Subcutaneous adipose tissue (tissue), 4 donors: ENCODE measurements around the gene CLDN1. TPM values are rescaled to one million over a fixed set of nuclear protein-coding genes. Genes with fewer than 3 reads are reported as not detected.

Experiments
- total RNA-seq, 4 donors: library from RNA; depleted of rRNA; stranded (reverse); fragments of >200 nt; gene quantifications; one replicate each; pipeline ENCODE4 v1.1.0, GENCODE V29; 2016
- TF ChIP-seq, protein P1 (sequence below): fragments of 450-650 bp; IDR thresholded peaks from one replicate; pipeline ENCODE4 v1.5.1; 2016; ENCODE audit warnings: low read depth, mild to moderate bottlenecking, control low read depth, antibody characterized with exemption, moderate library complexity

CLDN1 gene
- total RNA-seq, 4 donors from 2014 or later, result 0.34 to 6.2 (median 1.3) TPM; not detected in 1

DNA sequence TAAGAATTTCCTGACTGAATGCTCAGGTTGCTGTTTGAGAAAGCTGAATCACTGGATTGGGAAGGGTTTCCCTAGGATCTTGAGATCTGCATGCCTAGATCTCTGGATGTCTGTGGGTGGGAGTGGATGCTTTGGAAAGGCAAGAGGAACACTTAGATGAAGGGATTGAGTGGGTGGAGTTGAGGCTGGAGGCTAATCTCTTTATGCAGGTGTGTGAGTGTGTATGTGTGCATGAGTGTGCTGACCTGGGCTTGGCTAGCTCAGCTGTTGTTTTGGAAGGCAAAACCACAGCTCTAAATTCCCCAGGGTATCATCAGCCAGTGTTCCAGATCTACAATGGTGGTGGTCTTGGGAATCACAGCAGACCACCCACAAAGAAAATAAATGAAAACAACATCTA lies 60.5 kb downstream of the CLDN1 start:
- TF ChIP-seq, protein P1, sequence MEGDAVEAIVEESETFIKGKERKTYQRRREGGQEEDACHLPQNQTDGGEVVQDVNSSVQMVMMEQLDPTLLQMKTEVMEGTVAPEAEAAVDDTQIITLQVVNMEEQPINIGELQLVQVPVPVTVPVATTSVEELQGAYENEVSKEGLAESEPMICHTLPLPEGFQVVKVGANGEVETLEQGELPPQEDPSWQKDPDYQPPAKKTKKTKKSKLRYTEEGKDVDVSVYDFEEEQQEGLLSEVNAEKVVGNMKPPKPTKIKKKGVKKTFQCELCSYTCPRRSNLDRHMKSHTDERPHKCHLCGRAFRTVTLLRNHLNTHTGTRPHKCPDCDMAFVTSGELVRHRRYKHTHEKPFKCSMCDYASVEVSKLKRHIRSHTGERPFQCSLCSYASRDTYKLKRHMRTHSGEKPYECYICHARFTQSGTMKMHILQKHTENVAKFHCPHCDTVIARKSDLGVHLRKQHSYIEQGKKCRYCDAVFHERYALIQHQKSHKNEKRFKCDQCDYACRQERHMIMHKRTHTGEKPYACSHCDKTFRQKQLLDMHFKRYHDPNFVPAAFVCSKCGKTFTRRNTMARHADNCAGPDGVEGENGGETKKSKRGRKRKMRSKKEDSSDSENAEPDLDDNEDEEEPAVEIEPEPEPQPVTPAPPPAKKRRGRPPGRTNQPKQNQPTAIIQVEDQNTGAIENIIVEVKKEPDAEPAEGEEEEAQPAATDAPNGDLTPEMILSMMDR, result no peak

DNA sequence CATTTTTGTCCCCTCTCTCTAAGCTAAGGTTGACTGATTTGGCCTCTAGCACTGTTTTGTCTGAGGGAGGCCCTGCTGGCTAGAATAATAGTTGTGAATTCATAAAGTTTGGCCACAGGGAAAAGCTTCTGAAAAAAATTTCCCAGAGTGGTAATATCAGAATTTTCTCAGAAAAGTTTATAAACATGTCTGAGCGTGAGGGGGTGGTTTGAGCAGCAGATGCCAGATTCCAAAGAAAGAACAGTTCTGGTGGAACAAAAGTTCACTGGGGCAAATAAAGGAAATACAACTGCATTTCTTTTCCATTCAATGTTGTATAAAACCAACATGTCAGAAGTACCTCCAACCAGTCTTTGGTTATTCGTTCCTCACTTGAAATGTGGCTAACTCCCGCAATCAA lies 61.2 kb downstream of the CLDN1 start:
- TF ChIP-seq, protein P1, result no peak

DNA sequence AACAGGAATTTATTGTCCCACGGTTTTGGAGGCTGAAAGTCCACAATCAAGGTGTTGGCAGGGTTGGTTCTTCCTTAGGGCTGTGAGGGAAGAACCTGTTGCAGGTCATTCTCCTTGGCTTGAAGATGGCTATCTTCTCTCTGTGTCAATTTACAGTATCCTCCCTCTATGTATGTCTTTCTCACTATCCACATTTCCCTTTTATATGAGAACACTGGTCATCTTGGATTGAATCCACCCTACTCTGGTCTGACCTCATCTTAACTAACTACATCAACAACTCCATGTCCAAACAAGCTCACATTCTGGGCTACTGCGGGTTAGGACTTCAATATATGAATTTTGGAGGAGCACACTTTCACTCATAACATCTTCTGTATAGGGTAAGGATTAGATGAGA lies 61.9 kb downstream of the CLDN1 start:
- TF ChIP-seq, protein P1, result no peak

DNA sequence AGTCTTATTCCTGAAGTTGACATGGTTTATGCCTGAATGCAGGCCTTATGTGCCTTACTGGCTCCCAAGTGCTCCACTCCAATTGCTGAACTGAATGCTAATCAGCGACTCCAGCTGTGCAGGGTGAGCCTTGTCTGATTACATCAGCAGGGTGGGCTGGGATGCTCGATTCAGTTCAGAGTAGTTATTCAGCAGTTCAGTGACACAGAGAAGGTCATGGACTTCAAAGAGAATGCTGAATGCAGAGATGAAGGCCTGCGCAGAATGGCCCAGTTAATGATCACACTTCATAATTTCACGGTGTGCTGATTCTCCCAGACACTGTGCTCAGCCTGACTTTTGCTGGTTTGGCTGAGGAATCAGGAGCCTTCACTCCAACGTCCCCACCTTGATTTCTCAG lies 63.6 kb downstream of the CLDN1 start:
- TF ChIP-seq, protein P1, result no peak

Other genes with a start within 250 kb of the CLDN1 start
- 1 to 10 TPM in 3 of 4 donors, under 1 TPM in 1; 0.85 to 6.8 (median 4.8) TPM for gene P3H2, start 201.5 kb downstream of the CLDN1 start, total RNA-seq
- 1 to 10 TPM in 1 of 4 donors, not detected in 3; 1.2 TPM for gene CLDN16, start 65.7 kb upstream of the CLDN1 start, total RNA-seq
- gene TMEM207, start 127.5 kb upstream of the CLDN1 start, total RNA-seq, result not detected
- 10 to 100 TPM in 2 of 4 donors, 1 to 10 TPM in 2; 4.7 to 18.9 (median 9.7) TPM for gene IL1RAP, start 191.6 kb upstream of the CLDN1 start, total RNA-seq